NCI-H146 treated with DMSO at 0.1 percent for 48 hours (cell line): Measurements from ENCODE around the gene GRID2.

ENCODE experiments used
- DNase-seq: peaks from one replicate; lab custom pipeline; 2025; ENCODE audit not compliant: unreplicated experiment; lab: John Stamatoyannopoulos, UW

GRID2 gene

GRCh38 chr4:93373893-93374860 is 1070.4 kb downstream of the GRID2 start:
- no peak for DNase-seq

GRCh38 chr4:93384241-93384640 is 1080.5 kb downstream of the GRID2 start:
- no peak for DNase-seq

GRCh38 chr4:93384887-93385286 is 1081.1 kb downstream of the GRID2 start:
- no peak for DNase-seq

- DNase-seq: no peak
These were observed 1090.8 kb downstream of the GRID2 start for GRCh38 chr4:93394545-93395081.

GRCh38 chr4:93396272-93396671 is 1092.5 kb downstream of the GRID2 start:
- no peak for DNase-seq

- DNase-seq: no peak
These were observed 1099.8 kb downstream of the GRID2 start for GRCh38 chr4:93403571-93403970.

GRCh38 chr4:93407493-93408275 is 1103.9 kb downstream of the GRID2 start:
- no peak for DNase-seq

GRCh38 chr4:93409035-93409434 is 1105.3 kb downstream of the GRID2 start:
- DNase-seq: no peak

GRCh38 chr4:93414041-93414550 is 1110.3 kb downstream of the GRID2 start:
- no peak for DNase-seq

- DNase-seq: no peak
These were observed 1112.8 kb downstream of the GRID2 start for GRCh38 chr4:93416344-93417128.

- no peak for DNase-seq
These were observed 1127.6 kb downstream of the GRID2 start for GRCh38 chr4:93431371-93431770.

- no peak for DNase-seq
These were observed 1130.1 kb downstream of the GRID2 start for GRCh38 chr4:93433840-93434239.

GRCh38 chr4:93436000-93436626 is 1132.3 kb downstream of the GRID2 start:
- DNase-seq: no peak

GRCh38 chr4:93437991-93438390 is 1134.2 kb downstream of the GRID2 start:
- no peak for DNase-seq

- no peak for DNase-seq
These were observed 1141.1 kb downstream of the GRID2 start for GRCh38 chr4:93444860-93445259.

- no peak for DNase-seq
These were observed 1142.3 kb downstream of the GRID2 start for GRCh38 chr4:93446038-93446437.

GRCh38 chr4:93448691-93449293 is 1145.0 kb downstream of the GRID2 start:
- no peak for DNase-seq

GRCh38 chr4:93451954-93452353 is 1148.2 kb downstream of the GRID2 start:
- DNase-seq: no peak

- DNase-seq: no peak
These were observed 1157.8 kb downstream of the GRID2 start for GRCh38 chr4:93461541-93461940.

GRCh38 chr4:93466446-93466845 is 1162.7 kb downstream of the GRID2 start:
- no peak for DNase-seq
